Coronary artery (tissue), 2 donors: Measurements from ENCODE around the gene EPHA8.
A peak's percentile ranks its signal among the peaks of the same experiment; 100 is the strongest.

ENCODE experiments used
- DNase-seq: peaks from one replicate; pipeline ENCODE4 v3.0.0-alpha.2; 2017; ENCODE audit warnings: low spot score
- H3K27ac ChIP-seq, 2 donors: fragments of 200-600 bp; sonication (generic); one replicate each; pipeline ENCODE4 v1.5.1; 2016 to 2019
- H3K4me3 ChIP-seq: fragments of 200-600 bp; sonication (generic); 2 replicates; pipeline ENCODE4 v1.5.1; 2016; ENCODE audit warnings: mild to moderate bottlenecking, moderate library complexity
- TF ChIP-seq, protein P1 (sequence below): fragments of 200-600 bp; sonication (generic); IDR thresholded peaks from one replicate; pipeline ENCODE4 v1.5.1; 2019; ENCODE audit warnings: antibody characterized with exemption

EPHA8 gene

DNA sequence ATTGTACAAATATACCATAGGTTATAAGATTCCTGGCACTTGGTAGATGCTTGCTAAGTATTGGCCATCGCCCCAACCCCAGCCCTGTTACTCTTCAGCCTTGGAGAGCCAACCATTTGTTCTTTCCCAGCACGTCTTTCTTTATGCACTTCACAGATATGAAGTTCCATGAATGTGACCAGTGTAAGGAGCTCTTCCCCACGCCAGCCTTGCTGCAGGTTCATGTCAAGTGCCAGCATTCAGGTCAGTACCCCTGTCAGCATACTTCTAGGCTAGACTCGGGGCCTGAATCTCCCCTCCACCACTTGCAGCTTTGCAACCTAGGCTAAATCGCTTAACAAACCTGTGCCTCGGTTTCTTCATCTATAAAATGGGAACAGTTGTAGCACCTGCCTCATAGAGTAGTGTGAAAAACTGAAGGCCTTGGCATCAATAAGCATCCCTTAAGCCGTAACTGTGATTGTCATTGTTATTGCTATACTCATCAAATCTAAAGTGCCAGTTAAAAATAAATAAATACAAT, 41.0 kb upstream of the EPHA8 start:
- DNase-seq, result no peak
- TF ChIP-seq, protein P1, sequence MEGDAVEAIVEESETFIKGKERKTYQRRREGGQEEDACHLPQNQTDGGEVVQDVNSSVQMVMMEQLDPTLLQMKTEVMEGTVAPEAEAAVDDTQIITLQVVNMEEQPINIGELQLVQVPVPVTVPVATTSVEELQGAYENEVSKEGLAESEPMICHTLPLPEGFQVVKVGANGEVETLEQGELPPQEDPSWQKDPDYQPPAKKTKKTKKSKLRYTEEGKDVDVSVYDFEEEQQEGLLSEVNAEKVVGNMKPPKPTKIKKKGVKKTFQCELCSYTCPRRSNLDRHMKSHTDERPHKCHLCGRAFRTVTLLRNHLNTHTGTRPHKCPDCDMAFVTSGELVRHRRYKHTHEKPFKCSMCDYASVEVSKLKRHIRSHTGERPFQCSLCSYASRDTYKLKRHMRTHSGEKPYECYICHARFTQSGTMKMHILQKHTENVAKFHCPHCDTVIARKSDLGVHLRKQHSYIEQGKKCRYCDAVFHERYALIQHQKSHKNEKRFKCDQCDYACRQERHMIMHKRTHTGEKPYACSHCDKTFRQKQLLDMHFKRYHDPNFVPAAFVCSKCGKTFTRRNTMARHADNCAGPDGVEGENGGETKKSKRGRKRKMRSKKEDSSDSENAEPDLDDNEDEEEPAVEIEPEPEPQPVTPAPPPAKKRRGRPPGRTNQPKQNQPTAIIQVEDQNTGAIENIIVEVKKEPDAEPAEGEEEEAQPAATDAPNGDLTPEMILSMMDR, result no peak
- H3K27ac ChIP-seq, result no peak overlapping the region

GRCh38 chr1:22524481-22524880, 38.8 kb upstream of the EPHA8 start:
- Histone ChIP-seq H3K4me3 (no peak overlapping the region), H3K27ac (no peak overlapping the region)
- DNase-seq, result no peak
- TF ChIP-seq, protein P1, result no peak

More for the DNA sequence above, 41.0 kb upstream of the EPHA8 start:
- no peak overlapping the region for H3K4me3 ChIP-seq

- Histone ChIP-seq H3K27ac (no peak overlapping the region), H3K4me3 (no peak overlapping the region)
- TF ChIP-seq, protein P1, result no peak
- DNase-seq, result no peak
These were observed 38.1 kb upstream of the EPHA8 start for GRCh38 chr1:22525211-22525610.

DNA sequence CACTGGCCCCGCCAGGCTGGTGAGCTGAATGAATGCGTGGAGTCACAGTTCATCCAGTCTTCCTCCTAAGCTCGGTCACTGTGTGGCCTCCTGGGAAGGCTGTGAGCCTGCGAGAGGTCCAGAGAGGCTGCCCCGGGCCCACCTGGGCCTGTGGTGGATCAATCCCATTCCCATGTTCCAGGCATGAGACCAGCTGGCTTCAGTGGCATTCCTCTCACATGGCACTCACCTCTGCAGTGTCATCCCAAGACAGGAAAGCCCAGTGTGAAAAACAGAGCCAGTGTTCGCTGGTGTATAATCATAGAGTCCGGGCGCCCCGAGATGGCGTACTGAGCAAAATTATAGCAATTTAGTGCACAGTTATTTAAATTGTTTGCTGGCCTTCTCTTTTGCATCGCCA, 37.6 kb upstream of the EPHA8 start:
- Histone ChIP-seq H3K4me3 (no peak overlapping the region), H3K27ac (no peak overlapping the region)
- TF ChIP-seq, protein P1, result no peak
- no peak for DNase-seq

GRCh38 chr1:22526098-22526497, 37.2 kb upstream of the EPHA8 start:
- H3K4me3 ChIP-seq, result no peak overlapping the region
- H3K27ac ChIP-seq, result no peak overlapping the region
- DNase-seq, result no peak
- TF ChIP-seq, protein P1, result no peak

DNA sequence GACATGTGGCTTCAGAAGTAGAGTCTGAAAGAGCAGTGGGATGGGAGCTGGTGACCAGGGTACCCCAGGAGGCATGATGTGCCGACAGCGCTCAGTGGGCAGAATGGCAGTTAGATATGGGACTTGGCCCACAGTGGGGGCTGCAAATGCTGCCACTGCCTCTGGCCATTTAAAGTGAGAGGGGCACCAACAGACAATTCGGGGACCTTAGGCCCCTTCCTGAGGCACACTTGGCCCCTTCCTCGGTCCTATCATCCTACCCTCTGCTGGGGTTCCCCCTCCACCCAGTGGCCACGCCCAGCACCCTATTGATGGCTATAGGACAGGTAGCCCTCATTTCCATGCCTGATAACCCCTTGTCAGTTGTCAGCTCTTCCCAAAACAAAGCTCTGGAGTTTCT, 36.6 kb upstream of the EPHA8 start:
- Histone ChIP-seq H3K27ac (peak overlapping the region in 1 of 2 donors; percentile 46), H3K4me3 (no peak overlapping the region)
- TF ChIP-seq, protein P1, result no peak
- no peak for DNase-seq

- no peak for DNase-seq
- peak overlapping the region in 1 of 2 donors; percentile 46 for H3K27ac ChIP-seq
- TF ChIP-seq, protein P1, result no peak
- no peak overlapping the region for H3K4me3 ChIP-seq
These were observed 36.2 kb upstream of the EPHA8 start for GRCh38 chr1:22527122-22527521.
